ENCODE measurements around the gene PAPPA.

DNA sequence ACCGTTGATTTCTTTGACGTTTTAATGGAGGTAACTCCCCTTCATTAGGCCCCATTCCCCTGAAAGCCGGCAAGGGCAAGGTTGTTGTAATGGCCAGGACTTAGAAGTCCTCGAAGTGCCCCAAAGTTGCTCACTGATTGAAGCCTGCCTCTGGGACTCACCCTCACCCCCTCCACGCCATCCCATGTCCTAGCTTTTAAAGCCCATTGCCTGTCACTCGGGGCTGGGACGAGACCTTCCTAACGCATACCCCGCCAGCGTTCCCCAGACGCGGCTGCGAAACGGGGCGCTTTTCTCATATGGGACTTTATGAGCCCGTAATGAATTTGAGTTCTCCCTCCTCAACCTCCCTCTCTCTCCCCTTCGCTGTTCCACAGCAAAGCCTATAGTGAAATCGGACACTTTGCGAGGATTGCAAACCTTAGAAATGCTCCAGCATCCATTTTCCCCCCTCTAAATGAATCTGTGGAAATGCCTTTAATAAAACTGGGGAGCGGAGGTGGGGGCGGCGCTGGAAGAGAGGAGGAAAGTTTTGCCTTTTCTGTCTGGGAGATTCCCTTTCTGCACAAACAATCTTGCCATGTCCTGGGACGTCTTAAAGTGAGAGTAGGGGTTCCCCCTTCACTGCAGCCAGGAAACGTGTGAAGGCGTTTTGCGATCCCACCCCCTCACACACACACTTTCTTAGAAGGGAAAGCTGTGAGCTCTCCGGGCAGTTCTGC is 1.5 kb downstream of the PAPPA start:
- TF ChIP-seq, protein P1, sequence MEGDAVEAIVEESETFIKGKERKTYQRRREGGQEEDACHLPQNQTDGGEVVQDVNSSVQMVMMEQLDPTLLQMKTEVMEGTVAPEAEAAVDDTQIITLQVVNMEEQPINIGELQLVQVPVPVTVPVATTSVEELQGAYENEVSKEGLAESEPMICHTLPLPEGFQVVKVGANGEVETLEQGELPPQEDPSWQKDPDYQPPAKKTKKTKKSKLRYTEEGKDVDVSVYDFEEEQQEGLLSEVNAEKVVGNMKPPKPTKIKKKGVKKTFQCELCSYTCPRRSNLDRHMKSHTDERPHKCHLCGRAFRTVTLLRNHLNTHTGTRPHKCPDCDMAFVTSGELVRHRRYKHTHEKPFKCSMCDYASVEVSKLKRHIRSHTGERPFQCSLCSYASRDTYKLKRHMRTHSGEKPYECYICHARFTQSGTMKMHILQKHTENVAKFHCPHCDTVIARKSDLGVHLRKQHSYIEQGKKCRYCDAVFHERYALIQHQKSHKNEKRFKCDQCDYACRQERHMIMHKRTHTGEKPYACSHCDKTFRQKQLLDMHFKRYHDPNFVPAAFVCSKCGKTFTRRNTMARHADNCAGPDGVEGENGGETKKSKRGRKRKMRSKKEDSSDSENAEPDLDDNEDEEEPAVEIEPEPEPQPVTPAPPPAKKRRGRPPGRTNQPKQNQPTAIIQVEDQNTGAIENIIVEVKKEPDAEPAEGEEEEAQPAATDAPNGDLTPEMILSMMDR (IDR thresholded peaks at IDR 0.05) = no peak
- TF ChIP-seq EP300 (IDR thresholded peaks at IDR 0.05) (no peak), POLR2AphosphoS5 (IDR thresholded peaks at IDR 0.05) (peak in 1 of 2 donors; percentile 21)

All from esophagus muscularis mucosa (tissue), 4 donors.